ENCODE results near the gene ZNRF2. TPM values are rescaled to one million over a fixed set of nuclear protein-coding genes. Genes with fewer than 3 reads are reported as not detected.

Gene ZNRF2
- total and polyA plus RNA-seq, 2 of the 13 experiments (the other 11 are each of a cell fraction or from before 2014, with no cell fraction given) = 3.5 to 7.7 TPM

DNA sequence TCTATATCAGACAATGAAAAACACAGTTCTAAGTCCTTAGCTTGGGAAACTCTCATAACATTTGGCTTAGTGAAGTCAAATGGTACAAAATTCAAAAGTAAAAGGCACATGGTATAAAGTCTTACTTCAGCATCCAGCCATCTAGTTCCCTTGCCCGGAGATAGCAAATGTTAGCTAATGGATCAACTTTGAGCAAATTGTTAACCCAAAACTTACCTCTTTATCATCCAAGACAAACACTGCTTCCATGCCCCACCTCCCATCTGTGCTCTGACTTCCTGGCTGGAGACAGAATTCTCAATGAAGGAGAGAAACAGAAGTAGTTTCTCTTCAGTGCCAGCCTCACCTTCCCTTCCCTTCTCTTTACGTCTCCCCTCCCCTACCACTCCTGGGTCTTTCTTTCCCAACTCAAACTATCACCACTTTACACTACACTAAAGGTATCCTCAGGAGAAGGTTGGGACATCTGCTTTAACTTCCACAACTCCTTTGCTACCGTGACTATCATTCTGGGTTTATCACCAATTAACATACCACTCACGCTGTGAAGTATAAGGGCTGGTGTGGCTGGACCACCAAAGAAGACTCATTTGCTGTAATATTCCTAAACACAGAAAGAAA lies 21.2 kb upstream of the ZNRF2 start (continued):
- TF ChIP-seq, protein P1, sequence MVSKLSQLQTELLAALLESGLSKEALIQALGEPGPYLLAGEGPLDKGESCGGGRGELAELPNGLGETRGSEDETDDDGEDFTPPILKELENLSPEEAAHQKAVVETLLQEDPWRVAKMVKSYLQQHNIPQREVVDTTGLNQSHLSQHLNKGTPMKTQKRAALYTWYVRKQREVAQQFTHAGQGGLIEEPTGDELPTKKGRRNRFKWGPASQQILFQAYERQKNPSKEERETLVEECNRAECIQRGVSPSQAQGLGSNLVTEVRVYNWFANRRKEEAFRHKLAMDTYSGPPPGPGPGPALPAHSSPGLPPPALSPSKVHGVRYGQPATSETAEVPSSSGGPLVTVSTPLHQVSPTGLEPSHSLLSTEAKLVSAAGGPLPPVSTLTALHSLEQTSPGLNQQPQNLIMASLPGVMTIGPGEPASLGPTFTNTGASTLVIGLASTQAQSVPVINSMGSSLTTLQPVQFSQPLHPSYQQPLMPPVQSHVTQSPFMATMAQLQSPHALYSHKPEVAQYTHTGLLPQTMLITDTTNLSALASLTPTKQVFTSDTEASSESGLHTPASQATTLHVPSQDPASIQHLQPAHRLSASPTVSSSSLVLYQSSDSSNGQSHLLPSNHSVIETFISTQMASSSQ (IDR thresholded peaks at IDR 0.05; ENCODE audit: low read depth) = peak; percentile 70; the same call in 1 of the 2 replicates
- TF ChIP-seq, protein P1 (CRISPR knock-in tag; IDR thresholded peaks at IDR 0.05; ENCODE audit: borderline replicate concordance) = peak; percentile 77; the same call in 1 of the 2 replicates
- TF ChIP-seq ZNF552 (CRISPR knock-in tag; IDR thresholded peaks at IDR 0.05; ENCODE audit: borderline replicate concordance) (no peak), SOX5 (CRISPR knock-in tag; IDR thresholded peaks at IDR 0.05; ENCODE audit: borderline replicate concordance) (no peak), HOXA3 (CRISPR knock-in tag; IDR thresholded peaks at IDR 0.05) (0 out of 2 replicates have a peak, but pooled peaks have one; percentile 26), EP300 (IDR thresholded peaks at IDR 0.05; ENCODE audit: low read depth in 2 of 2, low read length in 2 of 2) (peak in 1 of 2 experiments; percentile 67; a peak in 1 of 4 replicates), EP300 (CRISPR knock-in tag; IDR thresholded peaks at IDR 0.05; ENCODE audit: borderline replicate concordance) (no peak), ZNF652 (CRISPR knock-in tag; IDR thresholded peaks at IDR 0.05; ENCODE audit: borderline replicate concordance, low read depth) (peak; percentile 84), CEBPG (CRISPR knock-in tag; IDR thresholded peaks at IDR 0.05) (peak; percentile 7; the same call in 1 of the 2 replicates), GABPB1 (CRISPR knock-in tag; IDR thresholded peaks at IDR 0.05) (no peak), CREB1 (IDR thresholded peaks at IDR 0.05) (no peak), CREB1 (CRISPR knock-in tag; IDR thresholded peaks at IDR 0.05) (0 out of 2 replicates have a peak, but pooled peaks have one; percentile 6), ZNF788 (CRISPR knock-in tag; IDR thresholded peaks at IDR 0.05; ENCODE audit: borderline replicate concordance) (no peak), HNF4A (CRISPR knock-in tag; IDR thresholded peaks at IDR 0.05) (peak; percentile 32; the same call in 1 of the 2 replicates)
- TF ChIP-seq, protein P2, sequence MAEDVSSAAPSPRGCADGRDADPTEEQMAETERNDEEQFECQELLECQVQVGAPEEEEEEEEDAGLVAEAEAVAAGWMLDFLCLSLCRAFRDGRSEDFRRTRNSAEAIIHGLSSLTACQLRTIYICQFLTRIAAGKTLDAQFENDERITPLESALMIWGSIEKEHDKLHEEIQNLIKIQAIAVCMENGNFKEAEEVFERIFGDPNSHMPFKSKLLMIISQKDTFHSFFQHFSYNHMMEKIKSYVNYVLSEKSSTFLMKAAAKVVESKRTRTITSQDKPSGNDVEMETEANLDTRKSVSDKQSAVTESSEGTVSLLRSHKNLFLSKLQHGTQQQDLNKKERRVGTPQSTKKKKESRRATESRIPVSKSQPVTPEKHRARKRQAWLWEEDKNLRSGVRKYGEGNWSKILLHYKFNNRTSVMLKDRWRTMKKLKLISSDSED (CRISPR knock-in tag; IDR thresholded peaks at IDR 0.05) = no peak
- TF ChIP-seq, protein P3, sequence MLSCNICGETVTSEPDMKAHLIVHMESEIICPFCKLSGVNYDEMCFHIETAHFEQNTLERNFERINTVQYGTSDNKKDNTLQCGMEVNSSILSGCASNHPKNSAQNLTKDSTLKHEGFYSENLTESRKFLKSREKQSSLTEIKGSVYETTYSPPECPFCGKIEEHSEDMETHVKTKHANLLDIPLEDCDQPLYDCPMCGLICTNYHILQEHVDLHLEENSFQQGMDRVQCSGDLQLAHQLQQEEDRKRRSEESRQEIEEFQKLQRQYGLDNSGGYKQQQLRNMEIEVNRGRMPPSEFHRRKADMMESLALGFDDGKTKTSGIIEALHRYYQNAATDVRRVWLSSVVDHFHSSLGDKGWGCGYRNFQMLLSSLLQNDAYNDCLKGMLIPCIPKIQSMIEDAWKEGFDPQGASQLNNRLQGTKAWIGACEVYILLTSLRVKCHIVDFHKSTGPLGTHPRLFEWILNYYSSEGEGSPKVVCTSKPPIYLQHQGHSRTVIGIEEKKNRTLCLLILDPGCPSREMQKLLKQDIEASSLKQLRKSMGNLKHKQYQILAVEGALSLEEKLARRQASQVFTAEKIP (CRISPR knock-in tag; IDR thresholded peaks at IDR 0.05; ENCODE audit: borderline replicate concordance) = no peak
- TF ChIP-seq, protein P4, sequence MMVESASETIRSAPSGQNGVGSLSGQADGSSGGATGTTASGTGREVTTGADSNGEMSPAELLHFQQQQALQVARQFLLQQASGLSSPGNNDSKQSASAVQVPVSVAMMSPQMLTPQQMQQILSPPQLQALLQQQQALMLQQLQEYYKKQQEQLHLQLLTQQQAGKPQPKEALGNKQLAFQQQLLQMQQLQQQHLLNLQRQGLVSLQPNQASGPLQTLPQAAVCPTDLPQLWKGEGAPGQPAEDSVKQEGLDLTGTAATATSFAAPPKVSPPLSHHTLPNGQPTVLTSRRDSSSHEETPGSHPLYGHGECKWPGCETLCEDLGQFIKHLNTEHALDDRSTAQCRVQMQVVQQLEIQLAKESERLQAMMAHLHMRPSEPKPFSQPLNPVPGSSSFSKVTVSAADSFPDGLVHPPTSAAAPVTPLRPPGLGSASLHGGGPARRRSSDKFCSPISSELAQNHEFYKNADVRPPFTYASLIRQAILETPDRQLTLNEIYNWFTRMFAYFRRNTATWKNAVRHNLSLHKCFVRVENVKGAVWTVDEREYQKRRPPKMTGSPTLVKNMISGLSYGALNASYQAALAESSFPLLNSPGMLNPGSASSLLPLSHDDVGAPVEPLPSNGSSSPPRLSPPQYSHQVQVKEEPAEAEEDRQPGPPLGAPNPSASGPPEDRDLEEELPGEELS (CRISPR knock-in tag; IDR thresholded peaks at IDR 0.05) = peak; percentile 25; the same call in 1 of the 2 replicates

Data from HepG2 (cell line).